GM12892 (cell line): Measurements from ENCODE around the gene NECTIN1.

Experiments used
- POLR2A ChIP-seq: IDR thresholded peaks from 2 replicates; pipeline ENCODE4 v1.6.1; 2011; ENCODE audit warnings: low read depth, low read length, control low read depth
- POLR2AphosphoS5 ChIP-seq: IDR thresholded peaks from 2 replicates; pipeline ENCODE4 v1.6.1; 2011; ENCODE audit warnings: low read depth, low read length, control low read depth
- TAF1 ChIP-seq: IDR thresholded peaks from 2 replicates; pipeline ENCODE4 v1.6.1; 2011; ENCODE audit warnings: low read depth, mild to moderate bottlenecking, control low read depth, low read length, borderline replicate concordance

DNA sequence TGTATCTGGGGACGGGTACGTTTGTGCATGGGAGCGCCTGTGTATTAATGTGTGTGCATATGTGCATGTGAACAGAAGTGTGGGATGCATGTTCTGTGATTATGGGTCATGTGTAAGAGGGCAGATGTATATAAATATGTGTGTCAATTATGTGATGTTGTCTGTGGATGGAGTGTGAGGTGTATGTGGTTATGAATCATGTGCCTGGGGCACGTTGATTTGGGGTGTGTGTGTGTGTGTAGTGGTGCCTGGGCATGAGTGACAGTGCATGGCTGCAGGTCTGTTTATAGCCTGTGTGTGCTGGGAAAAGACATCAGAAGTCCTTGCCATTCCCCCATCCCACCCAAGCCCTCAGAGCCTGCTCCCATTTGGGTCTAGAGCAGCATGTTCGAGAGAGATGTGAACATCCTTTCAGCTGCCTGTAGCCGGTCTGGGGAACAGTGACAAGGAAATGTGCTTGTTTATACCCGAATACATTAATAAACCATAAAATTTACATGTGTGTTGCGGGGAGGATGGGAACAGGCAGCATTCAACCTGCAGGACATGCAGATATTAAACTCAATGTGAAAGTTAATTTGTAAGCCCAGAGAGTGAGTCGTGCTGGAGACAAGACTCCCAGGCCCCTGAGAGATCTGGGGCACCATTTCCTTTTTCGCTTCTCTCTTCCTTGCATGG lies 129.0 kb downstream of the NECTIN1 start:
- TF ChIP-seq POLR2A (no peak), TAF1 (no peak), POLR2AphosphoS5 (no peak)
